ENCODE data around the gene CA12.

DNA sequence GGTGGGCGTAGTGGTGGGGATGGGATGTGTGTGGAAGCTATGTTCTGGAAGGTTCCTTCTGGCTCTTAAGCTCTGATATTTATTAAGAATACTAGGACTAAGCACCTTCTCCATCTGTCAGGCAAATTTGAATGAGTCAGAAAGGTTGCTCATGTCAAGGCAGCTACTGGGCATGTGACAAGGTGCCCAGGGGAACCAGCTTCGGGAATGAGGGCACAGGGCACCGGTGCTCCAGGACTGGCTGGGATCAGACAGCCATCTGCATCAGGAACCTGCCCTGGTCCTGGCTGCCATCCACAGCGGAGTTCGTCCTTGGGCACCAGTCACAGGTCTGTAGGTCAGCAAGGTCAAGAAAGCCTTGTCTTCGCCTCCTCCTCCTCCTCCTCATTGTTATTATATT is 32.5 kb downstream of the CA12 start:
- no peak for TF ChIP-seq HDAC2 (IDR thresholded peaks at IDR 0.05)
- no peak for TF ChIP-seq TCF3 (IDR thresholded peaks at IDR 0.05; ENCODE audit: borderline replicate concordance, insufficient read depth, low read depth, low read length)
- TF ChIP-seq, protein P1, sequence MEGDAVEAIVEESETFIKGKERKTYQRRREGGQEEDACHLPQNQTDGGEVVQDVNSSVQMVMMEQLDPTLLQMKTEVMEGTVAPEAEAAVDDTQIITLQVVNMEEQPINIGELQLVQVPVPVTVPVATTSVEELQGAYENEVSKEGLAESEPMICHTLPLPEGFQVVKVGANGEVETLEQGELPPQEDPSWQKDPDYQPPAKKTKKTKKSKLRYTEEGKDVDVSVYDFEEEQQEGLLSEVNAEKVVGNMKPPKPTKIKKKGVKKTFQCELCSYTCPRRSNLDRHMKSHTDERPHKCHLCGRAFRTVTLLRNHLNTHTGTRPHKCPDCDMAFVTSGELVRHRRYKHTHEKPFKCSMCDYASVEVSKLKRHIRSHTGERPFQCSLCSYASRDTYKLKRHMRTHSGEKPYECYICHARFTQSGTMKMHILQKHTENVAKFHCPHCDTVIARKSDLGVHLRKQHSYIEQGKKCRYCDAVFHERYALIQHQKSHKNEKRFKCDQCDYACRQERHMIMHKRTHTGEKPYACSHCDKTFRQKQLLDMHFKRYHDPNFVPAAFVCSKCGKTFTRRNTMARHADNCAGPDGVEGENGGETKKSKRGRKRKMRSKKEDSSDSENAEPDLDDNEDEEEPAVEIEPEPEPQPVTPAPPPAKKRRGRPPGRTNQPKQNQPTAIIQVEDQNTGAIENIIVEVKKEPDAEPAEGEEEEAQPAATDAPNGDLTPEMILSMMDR (IDR thresholded peaks at IDR 0.05 in 2 of 3, conservative IDR thresholded peaks at IDR 0.05 in 1 of 3; ENCODE audit: control insufficient read depth in 2 of 3, extremely low read depth in 1 of 3, insufficient read depth in 1 of 3, low read depth in 3 of 3, low read length in 3 of 3), result no peak
- TF ChIP-seq TAF1 (IDR thresholded peaks at IDR 0.05; ENCODE audit: borderline replicate concordance, low read depth, low read length), result no peak
- TF ChIP-seq MYB (IDR thresholded peaks at IDR 0.05; ENCODE audit: borderline replicate concordance, low read depth, low read length), result no peak
- TF ChIP-seq MYC (IDR thresholded peaks at IDR 0.05; ENCODE audit: insufficient read depth, insufficient read length, insufficient replicate concordance, low read length, severe bottlenecking), result no peak
- TF ChIP-seq, protein P2, sequence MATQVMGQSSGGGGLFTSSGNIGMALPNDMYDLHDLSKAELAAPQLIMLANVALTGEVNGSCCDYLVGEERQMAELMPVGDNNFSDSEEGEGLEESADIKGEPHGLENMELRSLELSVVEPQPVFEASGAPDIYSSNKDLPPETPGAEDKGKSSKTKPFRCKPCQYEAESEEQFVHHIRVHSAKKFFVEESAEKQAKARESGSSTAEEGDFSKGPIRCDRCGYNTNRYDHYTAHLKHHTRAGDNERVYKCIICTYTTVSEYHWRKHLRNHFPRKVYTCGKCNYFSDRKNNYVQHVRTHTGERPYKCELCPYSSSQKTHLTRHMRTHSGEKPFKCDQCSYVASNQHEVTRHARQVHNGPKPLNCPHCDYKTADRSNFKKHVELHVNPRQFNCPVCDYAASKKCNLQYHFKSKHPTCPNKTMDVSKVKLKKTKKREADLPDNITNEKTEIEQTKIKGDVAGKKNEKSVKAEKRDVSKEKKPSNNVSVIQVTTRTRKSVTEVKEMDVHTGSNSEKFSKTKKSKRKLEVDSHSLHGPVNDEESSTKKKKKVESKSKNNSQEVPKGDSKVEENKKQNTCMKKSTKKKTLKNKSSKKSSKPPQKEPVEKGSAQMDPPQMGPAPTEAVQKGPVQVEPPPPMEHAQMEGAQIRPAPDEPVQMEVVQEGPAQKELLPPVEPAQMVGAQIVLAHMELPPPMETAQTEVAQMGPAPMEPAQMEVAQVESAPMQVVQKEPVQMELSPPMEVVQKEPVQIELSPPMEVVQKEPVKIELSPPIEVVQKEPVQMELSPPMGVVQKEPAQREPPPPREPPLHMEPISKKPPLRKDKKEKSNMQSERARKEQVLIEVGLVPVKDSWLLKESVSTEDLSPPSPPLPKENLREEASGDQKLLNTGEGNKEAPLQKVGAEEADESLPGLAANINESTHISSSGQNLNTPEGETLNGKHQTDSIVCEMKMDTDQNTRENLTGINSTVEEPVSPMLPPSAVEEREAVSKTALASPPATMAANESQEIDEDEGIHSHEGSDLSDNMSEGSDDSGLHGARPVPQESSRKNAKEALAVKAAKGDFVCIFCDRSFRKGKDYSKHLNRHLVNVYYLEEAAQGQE (IDR thresholded peaks at IDR 0.05; ENCODE audit: low read depth, low read length), result no peak
- no peak for TF ChIP-seq ZNF274 (IDR thresholded peaks at IDR 0.05; ENCODE audit: insufficient read depth, insufficient read length)
